GM12878 (cell line): ENCODE results near the gene ARFIP1. TPM values are rescaled to one million over a fixed set of nuclear protein-coding genes. Genes with fewer than 3 reads are reported as not detected.
A peak's percentile ranks its signal among the peaks of the same experiment; 100 is the strongest.

ENCODE experiments used
- ATAC-seq: fragments of 200-7000 bp; cut with Tn5 transposase; 3 replicates; pipeline ENCODE4 v1.9.1; 2020; ENCODE audit warnings: mild to moderate bottlenecking, moderate library complexity
- BruUV-seq: library from RNA; stranded (reverse); fragments of 400-500 nt; replicated peaks from 2 replicates; lab custom pipeline; 2021; lab: Mats Ljungman, UMichigan
- CTCF ChIA-PET: fragments of 300-600 bp; sonication (Branson Sonifier 250); formaldehyde crosslinking; extraction: SDS; loops from one replicate; lab custom pipeline; 2021; ENCODE audit warnings: inconsistent platforms; lab: Yijun Ruan, JAX
- POLR2A ChIA-PET: fragments of 350-600 bp; formaldehyde crosslinking; extraction: SDS; loops from one replicate; lab custom pipeline; 2021; ENCODE audit warnings: inconsistent platforms; lab: Charles Lee
- RAD21 ChIA-PET: fragments of 300-600 bp; sonication (Branson Sonifier 250); formaldehyde crosslinking; loops from one replicate; lab custom pipeline; 2023; ENCODE audit warnings: antibody characterized with exemption; ENCODE audit not compliant: unreplicated experiment; lab: Charles Lee
- SMC1A ChIA-PET: fragments of 300-600 bp; sonication (Branson Sonifier 250); formaldehyde crosslinking; loops from one replicate; lab custom pipeline; 2023; ENCODE audit not compliant: unreplicated experiment, uncharacterized antibody; lab: Charles Lee
- DNase-seq: peaks from one replicate; pipeline ENCODE4 v3.0.0-alpha.2; 2011; ENCODE audit warnings: low read depth, low spot score
- FAIRE-seq: peaks from 3 replicates; lab custom pipeline; 2011; peaks lifted over from hg19 to GRCh38; lab: Jason Lieb, UNC
- H2AFZ ChIP-seq: 2 replicates; pipeline ENCODE4 v1.6.0; 2011; ENCODE audit warnings: low read depth, low read length, control low read depth; ENCODE audit not compliant: control insufficient read depth
- H3K27ac ChIP-seq: 2 replicates; pipeline ENCODE4 v1.5.1; 2011; ENCODE audit warnings: control low read depth; ENCODE audit not compliant: control insufficient read depth, insufficient read depth
- H3K27me3 ChIP-seq, 2 experiments: replicated peaks in 1 of 2; 2 replicates each; pipeline versions ENCODE4 v1.6.0 to v1.6.1; 2011; ENCODE audit warnings: low read length in 1 of 2; ENCODE audit not compliant: control insufficient read depth in 2 of 2, insufficient read depth in 2 of 2
- H3K36me3 ChIP-seq, 2 experiments: 2 replicates each; pipeline ENCODE4 v1.5.1; 2011; ENCODE audit warnings: low read length in 1 of 2; ENCODE audit not compliant: control insufficient read depth in 2 of 2, insufficient read depth in 2 of 2
- H3K4me1 ChIP-seq: 2 replicates; pipeline ENCODE4 v1.6.1; 2011; ENCODE audit warnings: mild to moderate bottlenecking, low read length, moderate library complexity, mixed read lengths; ENCODE audit not compliant: control insufficient read depth, insufficient read depth
- H3K4me2 ChIP-seq: 2 replicates; pipeline ENCODE4 v1.6.0; 2011; ENCODE audit warnings: control low read depth; ENCODE audit not compliant: control insufficient read depth, insufficient read depth
- H3K4me3 ChIP-seq: fragments of 200-600 bp; sonication (generic); 2 replicates; pipeline ENCODE4 v1.5.1; 2016
- H3K79me2 ChIP-seq: 2 replicates; pipeline ENCODE4 v1.6.0; 2011; ENCODE audit warnings: low read length; ENCODE audit not compliant: control insufficient read depth, insufficient read depth
- H3K9ac ChIP-seq: 2 replicates; pipeline ENCODE4 v1.8.0; 2011; ENCODE audit warnings: low read length, control low read depth, mixed read lengths; ENCODE audit not compliant: control insufficient read depth, insufficient read depth
- H3K9me3 ChIP-seq: replicated peaks from 3 replicates; pipeline ENCODE4 v1.5.1; 2011; ENCODE audit warnings: mild to moderate bottlenecking, low read length; ENCODE audit not compliant: control insufficient read depth, insufficient read depth
- H4K20me1 ChIP-seq: 2 replicates; pipeline ENCODE4 v1.6.0; 2011; ENCODE audit not compliant: control insufficient read depth, insufficient read depth
- E4F1 ChIP-seq: fragments of 450-650 bp; IDR thresholded peaks from 2 replicates; pipeline ENCODE4 v1.6.1; 2018; ENCODE audit warnings: borderline replicate concordance, mild to moderate bottlenecking; ENCODE audit not compliant: partially characterized antibody
- PAX5 ChIP-seq: IDR thresholded peaks from 2 replicates; pipeline ENCODE4 v1.6.1; 2011; ENCODE audit warnings: low read depth, low read length, borderline replicate concordance
- ZNF384 ChIP-seq: IDR thresholded peaks from 2 replicates; pipeline ENCODE4 v1.6.1; 2012; ENCODE audit warnings: low read depth, mild to moderate bottlenecking, low read length, improper control_type of control experiment, borderline replicate concordance
- WGBS: methylation state at CpG from one replicate; pipeline ENCODE4 v1.1.6; 2016; ENCODE audit warnings: low lambda C conversion rate; ENCODE audit not compliant: insufficient replicate concordance, insufficient coverage; ENCODE audit errors: missing lambda C conversion rate; 5-methylcytosine and 5-hydroxymethylcytosine counted together
- in situ Hi-C: fragments of 300-500 bp; cut with MboI; formaldehyde crosslinking; loops from 9 replicates; pipeline ENCODE4 v1.14.3; 2018; ENCODE audit warnings: mixed read lengths
- intact Hi-C: fragments of 100-400 bp; cut with micrococcal nuclease; formaldehyde crosslinking; loops from one replicate; pipeline ENCODE4 v1.14.2; 2022; ENCODE audit not compliant: unreplicated experiment
- polyA plus RNA-seq, 11 experiments: library from polyadenylated mRNA; depleted of rRNA in 4 of 11; unstranded in 6 of 11; stranded (reverse) in 5 of 11; fragments of >200 nt; fragmentation: Nextera tagmentation in 4 of 11; fragmentation: Illumina TruSeq in 1 of 11; extraction: Ambion mirVana in 4 of 11; extraction: Trizol in 1 of 11; gene quantifications; 1 replicate in 1 of 11; 2 replicates in 10 of 11; pipeline versions ENCODE4 v1.2.1 to v1.2.3, GENCODE V29; 2011 to 2016; ENCODE audit warnings: inconsistent platforms in 2 of 11, missing spikeins in 2 of 11, low read depth in 1 of 11
- total RNA-seq, 4 experiments: library from RNA; depleted of rRNA in 3 of 4; stranded (reverse); fragments of >200 nt in 3 of 4; fragmentation: Illumina TruSeq in 1 of 4; extraction: Trizol in 1 of 4; gene quantifications; 2 replicates each; pipeline versions ENCODE4 v1.2.1 to v1.2.3, GENCODE V29; 2013 to 2021

ARFIP1 gene
- total and polyA plus RNA-seq, 10 of the 15 experiments (the other 5 are each of a cell fraction or from before 2014, with no cell fraction given) = 9.5 to 21.7 (median 15.4) TPM

GRCh38 chr4:152938237-152938947 lies 158.6 kb downstream of the ARFIP1 start:
- Histone ChIP-seq H2AFZ (no peak overlapping the region), H3K9me3 (no peaks in the 10 kb centered on the region; the same call in 2 of the 3 replicates), H3K4me3 (peak overlapping the region; percentile 74; the same call in 1 of the 2 replicates), H3K27ac (no peak overlapping the region), H3K9ac (no peak overlapping the region), H3K27me3 (peaks cover 11 to 20% of the 10 kb centered on the region in 2 experiments), H4K20me1 (0 out of 2 replicates have a peak, but pooled peaks cover 3% of the 10 kb centered on the region), H3K36me3 (no peaks in the 10 kb centered on the region), H3K4me2 (peak overlapping the region; percentile 94), H3K79me2 (no peaks in the 10 kb centered on the region), H3K4me1 (peaks cover 10% of the 10 kb centered on the region)
- no peak for FAIRE-seq
- RAD21 ChIA-PET = interaction anchor here (0.6 kb wide), 1 partner anchor 481 kb away, joined by 3 read pairs; no protein-coding TSS in a partner anchor
- no peak for DNase-seq
- BruUV-seq = no TSS peak
- no peak for ATAC-seq
- intact Hi-C loops (no loop called here), in situ Hi-C loops (no loop called here)
- CTCF ChIA-PET = no interaction called here
- SMC1A ChIA-PET = no interaction called here
- TF ChIP-seq ZNF384 = no peak
- TF ChIP-seq PAX5 = peak; percentile 23; the same call in 1 of the 2 replicates
- TF ChIP-seq E4F1 = no peak
- POLR2A ChIA-PET = no interaction called here
- WGBS = 57% methylated on average over 17 of the region's 17 CpGs
